Fibroblast of the aortic adventitia (primary cell): ENCODE measurements around the gene LIPC. TPM values are rescaled to one million over a fixed set of nuclear protein-coding genes. Genes with fewer than 3 reads are reported as not detected.

Source experiments
- DNase-seq: peaks from one replicate; pipeline ENCODE4 v3.0.0-alpha.2; 2010; ENCODE audit warnings: low read depth
- H3K4me3 ChIP-seq: 2 replicates; pipeline ENCODE4 v1.5.1; 2011; ENCODE audit warnings: low read depth, mild to moderate bottlenecking, control low read depth, low read length, moderate library complexity
- total RNA-seq: library from RNA; depleted of rRNA; stranded (reverse); fragments of >200 nt; gene quantifications from 2 replicates; pipeline ENCODE4 v1.2.3, GENCODE V29; 2012; ENCODE audit warnings: low replicate concordance
- TF ChIP-seq, protein P1 (sequence below): IDR thresholded peaks from 2 replicates; pipeline ENCODE4 v1.5.1; 2011; ENCODE audit warnings: mild to moderate bottlenecking, low read length, control low read depth, inconsistent platforms; ENCODE audit not compliant: insufficient read depth

LIPC gene
- total RNA-seq, 1 donor: 0.90 TPM

DNA sequence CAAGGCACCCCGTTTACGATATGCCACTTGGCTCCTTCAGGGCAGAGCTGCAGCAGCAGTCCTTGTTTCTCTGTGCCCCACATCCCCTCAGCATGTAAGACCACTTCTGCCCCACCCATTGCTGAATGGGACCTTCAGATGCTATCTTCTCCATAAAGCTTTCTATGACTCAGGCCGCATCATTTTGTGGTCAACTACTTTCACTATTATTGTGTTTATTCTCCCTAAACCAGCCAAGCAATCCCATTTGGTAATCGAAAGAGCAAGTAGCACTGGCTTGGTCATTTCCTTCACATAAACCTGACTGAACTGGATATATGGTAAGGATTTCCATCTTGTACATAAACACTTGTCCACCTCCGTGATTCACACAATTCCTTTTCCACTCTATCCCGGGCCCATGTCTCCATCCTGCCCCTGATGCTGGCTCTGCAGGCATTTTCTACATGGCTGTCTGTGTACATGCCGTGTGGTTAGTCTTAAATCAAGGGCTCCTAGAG lies 25.7 kb downstream of the LIPC start:
- H3K4me3 ChIP-seq: no peak overlapping the region

GRCh38 chr15:58458076-58458475 lies 26.3 kb downstream of the LIPC start:
- no peak for DNase-seq
- TF ChIP-seq, protein P1, sequence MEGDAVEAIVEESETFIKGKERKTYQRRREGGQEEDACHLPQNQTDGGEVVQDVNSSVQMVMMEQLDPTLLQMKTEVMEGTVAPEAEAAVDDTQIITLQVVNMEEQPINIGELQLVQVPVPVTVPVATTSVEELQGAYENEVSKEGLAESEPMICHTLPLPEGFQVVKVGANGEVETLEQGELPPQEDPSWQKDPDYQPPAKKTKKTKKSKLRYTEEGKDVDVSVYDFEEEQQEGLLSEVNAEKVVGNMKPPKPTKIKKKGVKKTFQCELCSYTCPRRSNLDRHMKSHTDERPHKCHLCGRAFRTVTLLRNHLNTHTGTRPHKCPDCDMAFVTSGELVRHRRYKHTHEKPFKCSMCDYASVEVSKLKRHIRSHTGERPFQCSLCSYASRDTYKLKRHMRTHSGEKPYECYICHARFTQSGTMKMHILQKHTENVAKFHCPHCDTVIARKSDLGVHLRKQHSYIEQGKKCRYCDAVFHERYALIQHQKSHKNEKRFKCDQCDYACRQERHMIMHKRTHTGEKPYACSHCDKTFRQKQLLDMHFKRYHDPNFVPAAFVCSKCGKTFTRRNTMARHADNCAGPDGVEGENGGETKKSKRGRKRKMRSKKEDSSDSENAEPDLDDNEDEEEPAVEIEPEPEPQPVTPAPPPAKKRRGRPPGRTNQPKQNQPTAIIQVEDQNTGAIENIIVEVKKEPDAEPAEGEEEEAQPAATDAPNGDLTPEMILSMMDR: no peak
- no peak overlapping the region for H3K4me3 ChIP-seq

More for the DNA sequence above, 25.7 kb downstream of the LIPC start:
- DNase-seq: peak; percentile 71
- TF ChIP-seq, protein P1: no peak

DNA sequence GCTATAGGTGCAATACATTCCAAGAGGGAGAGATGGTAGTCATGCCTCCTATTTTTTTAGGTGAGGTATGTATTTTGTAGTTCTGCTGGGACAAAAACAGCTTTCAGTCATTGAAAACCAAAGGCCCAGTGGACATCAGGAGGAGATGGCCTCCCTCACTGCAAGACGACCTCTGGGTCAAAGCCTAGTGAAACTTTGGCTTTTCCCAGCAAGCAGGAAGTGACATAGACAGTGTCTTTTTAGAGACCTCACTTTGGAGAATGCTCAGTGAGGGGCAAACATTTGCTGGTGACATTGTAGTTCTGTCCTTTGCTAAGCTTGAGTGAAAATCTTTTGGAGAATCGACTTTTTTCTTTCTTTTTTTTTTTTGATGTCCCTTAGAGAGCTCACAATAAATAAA lies 27.3 kb downstream of the LIPC start:
- TF ChIP-seq, protein P1: no peak
- no peak overlapping the region for H3K4me3 ChIP-seq
- no peak for DNase-seq

GRCh38 chr15:58459560-58459959 lies 27.8 kb downstream of the LIPC start:
- DNase-seq: no peak
- no peak overlapping the region for H3K4me3 ChIP-seq
- TF ChIP-seq, protein P1: no peak

GRCh38 chr15:58460116-58460790 lies 28.5 kb downstream of the LIPC start:
- TF ChIP-seq, protein P1: no peak
- DNase-seq: no peak

DNA sequence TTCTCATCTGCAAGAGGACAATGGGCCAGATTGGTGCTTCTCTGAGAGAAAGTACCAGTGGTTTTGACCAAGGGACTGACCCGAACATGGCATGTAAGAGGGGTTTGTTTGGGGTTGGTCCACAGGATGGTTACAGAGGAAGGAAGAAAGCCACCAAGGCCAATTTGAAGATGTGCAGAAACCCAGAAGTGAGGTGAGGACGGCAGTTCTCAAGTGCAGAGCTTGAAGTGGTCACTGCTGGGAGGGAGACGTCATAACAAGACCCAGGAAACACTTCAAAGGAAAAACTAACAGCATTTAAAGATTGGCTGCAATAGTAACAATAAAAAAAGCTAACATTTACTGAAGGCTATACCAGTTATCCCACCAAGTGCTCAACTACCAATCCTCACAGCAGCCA lies 29.1 kb downstream of the LIPC start:
- no peak for DNase-seq
- no peak overlapping the region for H3K4me3 ChIP-seq
- TF ChIP-seq, protein P1: no peak

More at GRCh38 chr15:58460116-58460790, 28.5 kb downstream of the LIPC start:
- no peak overlapping the region for H3K4me3 ChIP-seq
